ENCODE results near the gene OGDH.

Gene OGDH

DNA sequence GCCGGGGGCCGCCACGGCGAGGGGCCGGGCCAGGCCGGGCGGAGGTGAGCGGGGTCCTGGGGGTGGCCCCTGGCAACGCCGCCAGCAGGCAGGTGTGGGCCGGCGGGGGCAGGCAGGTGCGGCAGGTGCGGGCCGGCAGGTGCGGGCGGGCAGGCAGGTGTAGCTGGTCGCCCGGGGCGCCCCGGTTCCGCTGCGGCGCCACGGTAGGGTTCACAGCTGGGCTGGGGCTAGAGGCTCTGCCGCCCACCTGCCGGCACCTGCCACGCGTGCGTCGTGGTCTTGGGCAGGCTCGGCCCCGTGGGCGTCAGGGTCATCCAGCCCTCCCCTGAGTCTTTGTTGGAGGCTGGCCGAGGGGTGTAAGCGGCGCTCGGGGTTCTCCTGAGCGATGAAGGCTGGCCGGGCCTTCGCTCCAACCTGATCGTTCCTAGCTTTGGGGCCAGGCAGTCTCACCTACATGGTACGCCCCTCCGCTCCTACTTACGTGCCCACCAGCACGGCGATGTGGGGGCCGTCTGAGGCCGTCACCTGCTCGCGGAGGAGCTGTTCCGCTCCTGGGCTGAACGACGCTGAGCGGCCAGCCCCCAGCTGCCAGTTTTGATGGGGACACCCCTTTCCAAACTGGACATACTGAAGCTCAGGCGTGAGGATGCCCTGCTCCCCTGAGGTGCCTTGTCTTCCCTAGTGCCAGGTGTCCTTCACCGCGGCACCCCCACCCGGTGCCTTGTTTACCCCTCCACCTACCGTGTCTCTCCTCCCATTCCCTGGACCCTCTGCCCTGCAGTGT lies 142.7 kb downstream of the OGDH start:
- peaks cover 5% of the 10 kb centered on the region for H3K36me3 Mint-ChIP-seq
- H3K9me3 Mint-ChIP-seq (ENCODE audit: low read depth) = no peaks in the 10 kb centered on the region
- H3K4me1 Mint-ChIP-seq (ENCODE audit: low read depth) = peaks cover 42% of the 10 kb centered on the region
- H3K4me3 Mint-ChIP-seq = peak overlapping the region; percentile 95
- peak overlapping the region; percentile 87 for H3K27ac Mint-ChIP-seq
- H3K27me3 Mint-ChIP-seq = no peaks in the 10 kb centered on the region

DNA sequence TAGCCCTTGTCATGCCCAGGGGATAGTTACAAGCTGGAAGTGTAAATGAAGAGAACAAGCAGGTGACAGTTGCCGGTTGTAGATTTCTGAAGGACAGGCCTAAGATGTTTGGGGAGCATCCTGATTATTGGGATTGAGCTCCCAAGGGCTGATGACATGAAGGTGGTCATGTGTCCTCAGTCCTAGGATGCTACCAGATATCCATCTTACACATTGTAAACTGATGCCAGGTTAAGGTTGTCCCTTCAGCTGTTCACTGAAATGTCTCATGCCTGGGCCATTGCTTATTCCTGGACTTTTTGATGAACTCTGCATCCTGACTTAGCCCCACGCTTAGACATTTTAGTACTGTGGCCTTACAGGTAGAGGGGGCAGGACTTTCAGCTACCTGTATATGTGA lies 143.6 kb downstream of the OGDH start:
- Mint-ChIP-seq H3K27me3 (no peaks in the 10 kb centered on the region), H3K9me3 (ENCODE audit: low read depth) (no peaks in the 10 kb centered on the region), H3K36me3 (peaks cover 5% of the 10 kb centered on the region), H3K27ac (peak overlapping the region; percentile 87), H3K4me3 (peak overlapping the region; percentile 95), H3K4me1 (ENCODE audit: low read depth) (peaks cover 48% of the 10 kb centered on the region)

DNA sequence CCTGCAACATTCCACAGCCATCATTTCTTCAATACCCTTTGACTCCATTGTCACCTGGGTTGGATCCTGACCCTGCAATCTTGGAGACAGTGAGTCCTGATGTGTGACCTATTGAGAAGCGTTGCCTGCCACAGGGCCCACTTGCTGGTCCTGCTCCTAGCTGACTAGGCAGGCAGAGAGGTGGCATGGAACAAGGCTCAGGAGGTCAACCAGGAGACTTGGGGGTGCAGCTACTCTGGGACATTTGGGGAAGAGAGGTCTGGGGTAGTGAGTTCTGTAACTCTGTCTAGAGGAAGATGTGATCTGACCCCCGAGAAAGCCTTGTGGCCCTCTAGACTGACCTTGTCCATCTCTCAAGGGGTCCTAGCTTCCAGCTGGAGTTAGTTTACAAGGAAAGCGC lies 144.0 kb downstream of the OGDH start:
- H3K9me3 Mint-ChIP-seq (ENCODE audit: low read depth) = no peaks in the 10 kb centered on the region
- H3K27ac Mint-ChIP-seq = peak overlapping the region; percentile 87
- peaks cover 5% of the 10 kb centered on the region for H3K36me3 Mint-ChIP-seq
- peaks cover 50% of the 10 kb centered on the region for H3K4me1 Mint-ChIP-seq (ENCODE audit: low read depth)
- peak overlapping the region; percentile 95 for H3K4me3 Mint-ChIP-seq
- no peaks in the 10 kb centered on the region for H3K27me3 Mint-ChIP-seq

DNA sequence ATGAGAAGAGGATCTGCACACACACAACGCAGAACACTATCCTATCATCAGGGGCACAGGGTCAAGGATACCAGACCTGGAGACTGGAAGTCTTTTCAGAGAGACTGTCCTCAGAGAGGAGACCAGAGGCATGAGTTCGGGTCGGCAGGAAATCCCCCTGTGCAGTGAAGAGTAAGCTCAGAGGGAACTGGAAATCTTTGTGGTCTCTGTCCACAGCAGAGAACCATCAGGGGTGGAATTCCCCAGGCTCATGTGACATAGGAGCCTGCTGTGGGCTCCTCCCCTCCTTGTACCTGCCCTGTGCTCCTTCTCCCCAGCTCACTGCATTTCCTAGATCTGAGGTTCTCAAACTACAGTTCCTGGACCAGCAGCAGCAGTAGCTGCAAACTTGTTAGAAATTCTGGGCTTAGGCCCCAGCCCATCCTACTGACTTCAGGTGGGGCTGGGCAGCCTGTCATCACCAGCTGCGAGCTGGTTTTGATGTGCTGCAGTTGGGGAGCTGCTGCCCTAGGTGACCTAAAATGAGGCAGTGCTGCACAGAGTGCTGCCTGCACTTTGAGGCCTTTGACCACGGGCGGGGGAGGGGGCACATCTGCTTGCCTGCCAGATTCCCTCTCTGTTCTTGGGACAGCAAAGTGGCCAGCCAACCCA lies 144.6 kb downstream of the OGDH start:
- Mint-ChIP-seq H3K4me1 (ENCODE audit: low read depth) (peaks cover 50% of the 10 kb centered on the region), H3K36me3 (peaks cover 5% of the 10 kb centered on the region), H3K27me3 (no peaks in the 10 kb centered on the region), H3K4me3 (peak overlapping the region; percentile 95), H3K27ac (peak overlapping the region; percentile 87), H3K9me3 (ENCODE audit: low read depth) (no peaks in the 10 kb centered on the region)

DNA sequence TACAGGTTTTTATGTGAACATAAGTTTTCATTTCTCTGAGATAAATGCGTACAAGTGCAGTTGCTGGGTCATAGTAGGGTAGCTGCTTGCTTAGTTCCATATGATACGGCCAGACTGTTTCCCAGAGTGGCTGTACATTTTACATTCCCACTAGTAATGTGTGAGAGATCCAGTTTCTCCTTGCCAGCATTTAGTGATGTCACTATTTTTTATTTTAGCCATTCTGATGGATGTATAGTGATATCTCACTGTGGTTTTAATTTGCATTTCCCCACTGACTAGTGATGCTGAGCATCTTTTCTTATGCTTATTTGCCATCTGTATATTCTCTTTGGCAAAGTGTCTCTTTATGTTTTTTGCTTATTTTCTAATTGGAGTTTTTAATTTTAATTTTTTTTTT lies 146.4 kb downstream of the OGDH start:
- H3K27me3 Mint-ChIP-seq = no peaks in the 10 kb centered on the region
- no peaks in the 10 kb centered on the region for H3K9me3 Mint-ChIP-seq (ENCODE audit: low read depth)
- H3K4me1 Mint-ChIP-seq (ENCODE audit: low read depth) = peaks cover 46% of the 10 kb centered on the region
- peaks cover 5% of the 10 kb centered on the region for H3K36me3 Mint-ChIP-seq
- H3K27ac Mint-ChIP-seq = no peak overlapping the region
- H3K4me3 Mint-ChIP-seq = no peak overlapping the region

DNA sequence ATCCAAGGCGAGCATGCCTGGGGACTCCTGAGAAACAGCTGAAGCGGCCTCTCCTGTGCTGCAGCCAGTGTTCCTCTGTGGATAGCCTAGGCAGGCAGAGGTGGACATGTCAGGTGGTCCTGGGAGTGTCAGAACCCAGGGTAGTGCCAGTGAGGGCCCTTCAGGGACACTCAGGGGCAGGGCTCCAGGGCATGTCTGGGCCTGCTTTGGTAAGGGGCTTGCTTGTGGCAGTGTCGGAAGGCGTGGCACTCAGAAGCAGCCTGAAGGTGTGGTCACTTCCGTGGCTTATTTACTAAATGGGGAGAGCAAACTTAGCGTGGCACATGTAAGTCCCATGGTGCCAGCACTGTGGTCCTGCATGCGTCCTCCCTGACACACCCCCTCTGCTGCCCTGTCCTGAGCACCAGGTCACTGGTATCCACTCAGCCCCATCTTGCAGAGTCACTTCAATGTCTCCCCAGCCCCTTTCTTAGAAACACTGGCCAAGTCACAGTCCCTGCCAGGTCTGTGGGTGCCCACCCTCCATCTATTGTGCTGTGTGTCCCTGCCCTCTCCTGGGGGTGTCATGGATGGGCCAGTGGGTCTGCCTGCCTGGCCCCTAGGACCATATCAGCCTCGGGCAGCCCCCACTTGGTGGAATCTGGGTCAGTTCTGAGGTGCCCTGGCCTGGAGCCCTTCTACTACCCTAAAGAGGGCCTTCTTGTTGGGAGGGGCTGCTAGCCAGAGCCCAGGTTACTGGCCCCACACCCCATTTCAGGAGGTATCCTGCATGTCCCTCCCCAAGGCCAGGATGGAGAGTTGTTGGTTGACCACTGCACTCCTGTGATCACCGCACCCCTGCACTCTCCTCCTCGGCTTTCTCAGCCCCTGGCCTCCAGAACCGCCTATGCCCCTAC lies 148.6 kb downstream of the OGDH start:
- Mint-ChIP-seq H3K4me3 (no peak overlapping the region), H3K36me3 (peaks cover 5% of the 10 kb centered on the region), H3K27me3 (no peaks in the 10 kb centered on the region), H3K4me1 (ENCODE audit: low read depth) (peaks cover 40% of the 10 kb centered on the region), H3K27ac (peak overlapping the region; percentile 28), H3K9me3 (ENCODE audit: low read depth) (no peaks in the 10 kb centered on the region)

DNA sequence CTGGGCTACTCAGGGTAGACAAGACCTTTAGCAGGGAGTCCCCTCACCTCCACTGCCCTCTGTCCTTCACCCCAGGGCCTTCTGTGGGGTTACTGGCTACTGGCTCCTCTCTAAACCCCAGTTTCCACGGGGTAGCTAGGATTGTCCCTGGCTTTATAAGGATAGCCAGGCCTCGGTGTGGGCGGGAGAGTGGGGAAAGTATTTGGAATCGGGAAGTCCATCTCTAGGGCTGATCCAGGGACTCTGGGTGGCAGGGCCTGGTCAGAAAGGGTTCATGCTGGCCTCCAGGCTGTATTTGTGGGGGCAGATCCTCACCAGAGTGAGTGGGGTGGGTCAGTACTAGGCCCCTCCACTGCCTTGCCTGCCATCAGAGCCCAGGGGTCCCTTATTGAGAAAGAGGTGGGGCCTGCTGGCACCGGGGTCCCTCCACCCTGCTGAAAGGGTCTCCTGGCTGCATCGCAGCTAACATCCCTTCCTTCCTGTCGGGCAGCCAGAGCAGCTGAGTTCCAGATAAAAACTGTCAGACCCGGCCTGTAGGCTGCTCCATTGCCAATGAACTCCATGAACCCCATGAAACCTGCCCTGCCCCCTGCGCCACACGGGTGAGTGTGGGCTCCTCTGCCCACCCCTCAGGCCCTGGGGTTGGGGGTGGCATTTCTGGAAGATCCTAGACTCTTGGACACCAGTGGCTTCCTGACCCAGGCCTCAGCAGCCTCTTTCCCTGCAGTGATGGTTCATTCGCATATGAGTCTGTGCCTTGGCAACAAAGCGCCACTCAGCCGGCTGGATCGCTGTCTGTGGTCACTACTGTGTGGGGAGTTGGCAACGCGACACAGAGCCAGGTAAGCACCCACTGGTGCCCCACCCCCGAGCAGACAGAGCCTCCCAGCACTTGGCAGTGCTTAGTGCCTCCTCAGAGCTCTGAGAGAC lies 149.5 kb downstream of the OGDH start:
- Mint-ChIP-seq H3K27me3 (no peaks in the 10 kb centered on the region), H3K4me1 (ENCODE audit: low read depth) (peaks cover 31% of the 10 kb centered on the region), H3K27ac (no peak overlapping the region), H3K36me3 (peaks cover 2% of the 10 kb centered on the region), H3K9me3 (ENCODE audit: low read depth) (no peaks in the 10 kb centered on the region), H3K4me3 (no peak overlapping the region)

DNA sequence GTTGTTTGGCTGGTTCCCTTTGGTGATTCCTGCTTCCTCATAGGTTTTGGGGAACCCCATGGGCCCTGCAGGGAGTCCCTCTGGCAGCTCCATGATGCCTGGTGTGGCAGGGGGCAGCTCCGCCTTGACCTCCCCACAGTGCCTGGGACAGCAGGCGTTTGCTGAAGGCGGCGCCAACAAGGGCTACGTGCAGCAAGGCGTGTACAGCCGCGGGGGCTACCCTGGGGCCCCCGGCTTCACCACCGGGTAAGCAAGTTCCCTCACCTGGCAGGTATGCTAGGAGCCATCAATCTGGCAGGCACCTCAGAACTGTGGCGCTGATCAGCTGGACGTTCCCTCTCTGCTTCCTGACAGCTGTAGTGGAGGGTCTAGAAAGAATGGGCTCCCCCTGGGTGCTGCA lies 150.5 kb downstream of the OGDH start:
- peaks cover 2% of the 10 kb centered on the region for H3K36me3 Mint-ChIP-seq
- H3K4me1 Mint-ChIP-seq (ENCODE audit: low read depth) = peaks cover 22% of the 10 kb centered on the region
- H3K27me3 Mint-ChIP-seq = no peaks in the 10 kb centered on the region
- no peak overlapping the region for H3K27ac Mint-ChIP-seq
- H3K4me3 Mint-ChIP-seq = no peak overlapping the region
- no peaks in the 10 kb centered on the region for H3K9me3 Mint-ChIP-seq (ENCODE audit: low read depth)

DNA sequence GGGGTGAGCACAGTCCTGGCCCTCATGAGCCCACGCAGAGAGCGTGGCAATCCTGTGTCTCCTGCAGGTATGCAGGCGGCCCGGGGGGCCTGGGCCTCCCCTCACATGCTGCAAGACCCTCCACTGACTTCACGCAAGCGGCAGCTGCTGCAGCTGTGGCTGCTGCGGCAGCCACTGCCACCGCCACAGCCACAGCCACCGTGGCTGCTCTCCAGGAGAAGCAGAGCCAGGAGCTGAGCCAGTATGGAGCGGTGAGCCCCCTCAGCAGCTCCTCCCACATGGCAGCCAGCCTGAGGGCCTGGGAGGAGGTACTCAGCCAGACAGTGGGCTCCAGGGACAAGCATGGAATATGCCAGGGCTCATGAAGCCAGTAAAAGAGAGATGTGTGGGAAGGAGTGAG lies 150.9 kb downstream of the OGDH start:
- peaks cover 2% of the 10 kb centered on the region for H3K36me3 Mint-ChIP-seq
- no peaks in the 10 kb centered on the region for H3K9me3 Mint-ChIP-seq (ENCODE audit: low read depth)
- no peaks in the 10 kb centered on the region for H3K27me3 Mint-ChIP-seq
- peaks cover 21% of the 10 kb centered on the region for H3K4me1 Mint-ChIP-seq (ENCODE audit: low read depth)
- no peak overlapping the region for H3K4me3 Mint-ChIP-seq
- no peak overlapping the region for H3K27ac Mint-ChIP-seq

DNA sequence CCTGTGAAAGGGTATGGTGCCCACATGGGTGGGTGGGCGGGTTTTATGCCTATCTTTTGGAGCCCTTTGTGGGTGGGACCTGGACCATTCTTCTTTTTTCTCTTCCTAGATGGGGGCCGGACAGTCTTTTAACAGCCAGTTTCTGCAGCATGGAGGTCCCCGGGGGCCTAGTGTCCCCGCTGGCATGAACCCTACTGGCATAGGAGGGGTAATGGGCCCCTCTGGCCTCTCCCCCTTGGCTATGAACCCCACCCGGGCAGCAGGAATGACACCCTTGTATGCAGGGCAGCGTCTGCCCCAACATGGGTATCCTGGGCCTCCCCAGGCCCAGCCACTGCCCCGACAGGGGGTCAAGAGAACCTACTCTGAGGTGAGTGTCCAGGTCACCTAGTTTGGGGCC lies 151.3 kb downstream of the OGDH start:
- Mint-ChIP-seq H3K9me3 (ENCODE audit: low read depth) (no peaks in the 10 kb centered on the region), H3K36me3 (no peaks in the 10 kb centered on the region)

More for the DNA sequence above, 151.3 kb downstream of the OGDH start:
- no peaks in the 10 kb centered on the region for H3K27me3 Mint-ChIP-seq
- peaks cover 17% of the 10 kb centered on the region for H3K4me1 Mint-ChIP-seq (ENCODE audit: low read depth)
- no peak overlapping the region for H3K4me3 Mint-ChIP-seq
- no peak overlapping the region for H3K27ac Mint-ChIP-seq
